ENCODE data around the gene TRIM29. TPM values are rescaled to one million over a fixed set of nuclear protein-coding genes. Genes with fewer than 3 reads are reported as not detected.

TRIM29 gene
- total and polyA plus RNA-seq, 2 of the 13 experiments (the other 11 are each of a cell fraction or from before 2014, with no cell fraction given): 0.86 TPM

- no peak for TF ChIP-seq ZNF17 (CRISPR knock-in tag; IDR thresholded peaks at IDR 0.05)
- no peak for TF ChIP-seq BCLAF1 (IDR thresholded peaks at IDR 0.05)
- TF ChIP-seq THYN1 (CRISPR knock-in tag; IDR thresholded peaks at IDR 0.05; ENCODE audit: borderline replicate concordance, low read depth): no peak
- TF ChIP-seq ZKSCAN5 (CRISPR knock-in tag; IDR thresholded peaks at IDR 0.05): no peak
- no peak for TF ChIP-seq ZNF335 (CRISPR knock-in tag; IDR thresholded peaks at IDR 0.05)
- TF ChIP-seq ZNF776 (CRISPR knock-in tag; IDR thresholded peaks at IDR 0.05): 0 out of 2 replicates have a peak, but pooled peaks have one; percentile 52
- TF ChIP-seq ZFAT (CRISPR knock-in tag; conservative IDR thresholded peaks at IDR 0.05): no peak
- TF ChIP-seq ZBTB49 (CRISPR knock-in tag; IDR thresholded peaks at IDR 0.05; ENCODE audit: borderline replicate concordance): no peak
- TF ChIP-seq ZNF143 (CRISPR knock-in tag; IDR thresholded peaks at IDR 0.05): no peak
- TF ChIP-seq MAX (IDR thresholded peaks at IDR 0.05): peak; percentile 69
- no peak for TF ChIP-seq ZNF790 (CRISPR knock-in tag; IDR thresholded peaks at IDR 0.05; ENCODE audit: borderline replicate concordance)
- 0 out of 2 replicates have a peak, but pooled peaks have one; percentile 40 for TF ChIP-seq ZNF589 (CRISPR knock-in tag; conservative IDR thresholded peaks at IDR 0.05)
- TF ChIP-seq HCFC1 (IDR thresholded peaks at IDR 0.05; ENCODE audit: low read depth, low read length): no peak
- TF ChIP-seq SATB2 (CRISPR knock-in tag; IDR thresholded peaks at IDR 0.05): no peak
- no peak for TF ChIP-seq PBX2 (CRISPR knock-in tag; IDR thresholded peaks at IDR 0.05)
- TF ChIP-seq HOXD1 (CRISPR knock-in tag; IDR thresholded peaks at IDR 0.05): peak; percentile 75; the same call in 1 of the 2 replicates
- no peak for TF ChIP-seq TSC22D2 (CRISPR knock-in tag; IDR thresholded peaks at IDR 0.05; ENCODE audit: borderline replicate concordance)
- no peak for TF ChIP-seq GPBP1L1 (CRISPR knock-in tag; IDR thresholded peaks at IDR 0.05)
- TF ChIP-seq ZMYM4 (CRISPR knock-in tag; IDR thresholded peaks at IDR 0.05): no peak
- TF ChIP-seq SAFB2 (CRISPR knock-in tag; IDR thresholded peaks at IDR 0.05; ENCODE audit: borderline replicate concordance, low read depth): no peak
- peak in 1 of 2 experiments; percentile 67; a peak in 2 of 4 replicates for TF ChIP-seq EP300 (IDR thresholded peaks at IDR 0.05; ENCODE audit: low read depth in 2 of 2, low read length in 2 of 2)
- TF ChIP-seq EP300 (CRISPR knock-in tag; IDR thresholded peaks at IDR 0.05; ENCODE audit: borderline replicate concordance): peak; percentile 44; the same call in 1 of the 2 replicates
- peak; percentile 41; the same call in 1 of the 2 replicates for TF ChIP-seq HMG20A (CRISPR knock-in tag; IDR thresholded peaks at IDR 0.05; ENCODE audit: borderline replicate concordance)
Observed at GRCh38 chr11:120184946-120185705, 47.2 kb upstream of the TRIM29 start (continued).

Measured in HepG2 (cell line).